Measurements from ENCODE around the gene ZNF362.

Gene ZNF362

GRCh38 chr1:33254491-33254890 is 1.8 kb upstream of the ZNF362 start:
- no peak for DNase-seq
- Histone ChIP-seq H2AFZ (ENCODE audit: low read depth, low read length) (no peak overlapping the region), H3K36me3 (ENCODE audit: insufficient read depth, low read length) (peaks cover 6% of the 10 kb centered on the region), H3K4me3 (ENCODE audit: low read depth in 1 of 2, low read length in 2 of 2) (no peak overlapping the region), H3K9me3 (ENCODE audit: insufficient read depth, low read length, severe bottlenecking) (no peaks in the 10 kb centered on the region), H4K20me1 (ENCODE audit: insufficient read depth, low read length) (peaks cover 16% of the 10 kb centered on the region), H3K4me2 (ENCODE audit: insufficient read depth, low read length) (no peak overlapping the region), H3K79me2 (ENCODE audit: insufficient read depth, low read length) (peaks cover 28% of the 10 kb centered on the region), H3K4me1 (ENCODE audit: insufficient read depth, low read length) (peaks cover 25% of the 10 kb centered on the region), H3K27me3 (ENCODE audit: insufficient read depth, low read length, poor library complexity) (no peaks in the 10 kb centered on the region), H3K27ac (ENCODE audit: low read length) (no peak overlapping the region), H3K9ac (ENCODE audit: low read depth, low read length) (no peak overlapping the region)
- ATAC-seq (ENCODE audit: insufficient read depth, low read depth), result no peak
- TF ChIP-seq EZH2 (IDR thresholded peaks at IDR 0.05; ENCODE audit: borderline replicate concordance, low read depth, low read length, severe bottlenecking) (no peak), CTCF (IDR thresholded peaks at IDR 0.05; ENCODE audit: borderline replicate concordance, extremely low read depth, low read length, poor library complexity, severe bottlenecking) (no peak)

- peak; percentile 64 for ATAC-seq (ENCODE audit: insufficient read depth, low read depth)
- peak overlapping the region; percentile 63 for H3K9ac ChIP-seq (ENCODE audit: low read depth, low read length)
- 0 out of 2 replicates have a peak overlapping the region, but pooled peaks have one; percentile 3 for H3K27ac ChIP-seq (ENCODE audit: low read length)
These were observed 708 bp upstream of the ZNF362 start for GRCh38 chr1:33255347-33256220.

GRCh38 chr1:33256221-33256470 is 146 bp upstream of the ZNF362 start:
- H3K36me3 ChIP-seq (ENCODE audit: insufficient read depth, low read length), result peaks cover 11% of the 10 kb centered on the region
- H3K9ac ChIP-seq (ENCODE audit: low read depth, low read length), result peak overlapping the region; percentile 91; the same call in 1 of the 2 replicates
- H3K79me2 ChIP-seq (ENCODE audit: insufficient read depth, low read length), result peaks cover 45% of the 10 kb centered on the region
- peaks cover 31% of the 10 kb centered on the region for H4K20me1 ChIP-seq (ENCODE audit: insufficient read depth, low read length)
- peaks cover 29% of the 10 kb centered on the region for H3K4me1 ChIP-seq (ENCODE audit: insufficient read depth, low read length)
- H3K4me3 ChIP-seq (ENCODE audit: low read depth in 1 of 2, low read length in 2 of 2), result peak overlapping the region in 1 of 2 experiments; percentile 79; a peak in 2 of 4 replicates
- no peak overlapping the region for H3K27ac ChIP-seq (ENCODE audit: low read length)
- peak overlapping the region; percentile 61; the same call in 1 of the 2 replicates for H3K4me2 ChIP-seq (ENCODE audit: insufficient read depth, low read length)
- DNase-seq (no peak), ATAC-seq (ENCODE audit: insufficient read depth, low read depth) (no peak)
- H3K9me3 ChIP-seq (ENCODE audit: insufficient read depth, low read length, severe bottlenecking), result no peaks in the 10 kb centered on the region
- TF ChIP-seq EZH2 (IDR thresholded peaks at IDR 0.05; ENCODE audit: borderline replicate concordance, low read depth, low read length, severe bottlenecking), result no peak
- TF ChIP-seq CTCF (IDR thresholded peaks at IDR 0.05; ENCODE audit: borderline replicate concordance, extremely low read depth, low read length, poor library complexity, severe bottlenecking), result no peak
- H2AFZ ChIP-seq (ENCODE audit: low read depth, low read length), result no peak overlapping the region
- no peaks in the 10 kb centered on the region for H3K27me3 ChIP-seq (ENCODE audit: insufficient read depth, low read length, poor library complexity)

More at GRCh38 chr1:33255347-33256220, 708 bp upstream of the ZNF362 start:
- Histone ChIP-seq H3K36me3 (ENCODE audit: insufficient read depth, low read length) (peaks cover 10% of the 10 kb centered on the region), H2AFZ (ENCODE audit: low read depth, low read length) (peak overlapping the region; percentile 67), H3K9me3 (ENCODE audit: insufficient read depth, low read length, severe bottlenecking) (no peaks in the 10 kb centered on the region), H3K4me3 (ENCODE audit: low read depth in 1 of 2, low read length in 2 of 2) (peak overlapping the region in 1 of 2 experiments; percentile 52; a peak in 2 of 4 replicates), H3K79me2 (ENCODE audit: insufficient read depth, low read length) (peaks cover 39% of the 10 kb centered on the region), H4K20me1 (ENCODE audit: insufficient read depth, low read length) (peaks cover 26% of the 10 kb centered on the region), H3K27me3 (ENCODE audit: insufficient read depth, low read length, poor library complexity) (no peaks in the 10 kb centered on the region), H3K4me2 (ENCODE audit: insufficient read depth, low read length) (peak overlapping the region; percentile 61), H3K4me1 (ENCODE audit: insufficient read depth, low read length) (peaks cover 29% of the 10 kb centered on the region)
- TF ChIP-seq CTCF (IDR thresholded peaks at IDR 0.05; ENCODE audit: borderline replicate concordance, extremely low read depth, low read length, poor library complexity, severe bottlenecking) (no peak), EZH2 (IDR thresholded peaks at IDR 0.05; ENCODE audit: borderline replicate concordance, low read depth, low read length, severe bottlenecking) (no peak)
- DNase-seq, result peak; percentile 62

All from DND-41 (cell line).